K562 (cell line): ENCODE data around the gene TLR2. TPM values are rescaled to one million over a fixed set of nuclear protein-coding genes. Genes with fewer than 3 reads are reported as not detected.

ENCODE experiments used
- ATAC-seq: fragments of 200-7000 bp; cut with Tn5 transposase; 3 replicates; pipeline ENCODE4 v1.9.1; 2020; ENCODE audit warnings: moderate library complexity
- BruUV-seq: library from RNA; stranded (reverse); fragments of 400-500 nt; replicated peaks from 2 replicates; lab custom pipeline; 2021; lab: Mats Ljungman, UMichigan
- CTCF ChIA-PET: fragments of 300-600 bp; formaldehyde crosslinking; extraction: SDS; loops from one replicate; lab custom pipeline; 2021; ENCODE audit warnings: low intra/inter-chr PET ratio; lab: Yijun Ruan, JAX
- POLR2A ChIA-PET: fragments of 300-600, 350-650 bp; sonication (Branson Sonifier 250); formaldehyde crosslinking; extraction: SDS; loops from one replicate; lab custom pipeline; 2021; ENCODE audit warnings: antibody characterized with exemption, inconsistent platforms; lab: Yijun Ruan, JAX
- DNase-seq, 4 experiments: peaks; one replicate each; pipeline versions ENCODE4 v3.0.0 to v3.0.0-alpha.2; 2011 to 2018; ENCODE audit warnings: low spot score in 3 of 4, mixed read lengths in 3 of 4; ENCODE audit errors: extremely low read depth in 1 of 4
- FAIRE-seq: peaks from 2 replicates; lab custom pipeline; 2011; peaks lifted over from hg19 to GRCh38; lab: Jason Lieb, UNC
- H2AFZ ChIP-seq: 2 replicates; pipeline ENCODE4 v1.6.0; 2011; ENCODE audit warnings: low read depth, low read length, control low read depth, inconsistent platforms
- H3K27ac ChIP-seq: fragments of 200-600 bp; 3 replicates; pipeline ENCODE4 v1.8.0; 2011; ENCODE audit warnings: low read depth, mild to moderate bottlenecking, control low read depth, inconsistent platforms, low read length, moderate library complexity, mixed read lengths; ENCODE audit errors: extremely low read depth
- H3K27me3 ChIP-seq, 2 experiments: fragments of 300-600 bp in 1 of 2; 2 replicates in 1 of 2; 3 replicates in 1 of 2; pipeline versions ENCODE4 v1.6.0 to v1.8.0; 2011; ENCODE audit warnings: inconsistent platforms in 2 of 2, low read length in 2 of 2, mild to moderate bottlenecking in 1 of 2, mixed read lengths in 1 of 2, moderate library complexity in 1 of 2; ENCODE audit not compliant: control insufficient read depth in 2 of 2, insufficient read depth in 2 of 2
- H3K36me3 ChIP-seq: fragments of 300-600 bp; 3 replicates; pipeline ENCODE4 v1.8.0; 2011; ENCODE audit warnings: mild to moderate bottlenecking, low read length, inconsistent platforms; ENCODE audit not compliant: control insufficient read depth, insufficient read depth
- H3K4me1 ChIP-seq, 2 experiments: fragments of 200-600 bp in 1 of 2; replicated peaks in 1 of 2; 2 replicates in 1 of 2; 3 replicates in 1 of 2; pipeline versions ENCODE4 v1.5.1 to v1.8.0; 2011; ENCODE audit warnings: inconsistent platforms in 2 of 2, low read length in 2 of 2, mild to moderate bottlenecking in 1 of 2, mixed read lengths in 1 of 2, moderate library complexity in 1 of 2; ENCODE audit not compliant: control insufficient read depth in 2 of 2, insufficient read depth in 2 of 2
- H3K4me2 ChIP-seq: 2 replicates; pipeline ENCODE4 v1.6.1; 2011; ENCODE audit warnings: low read length, control low read depth, inconsistent platforms, mixed read lengths; ENCODE audit not compliant: insufficient read depth
- H3K4me3 ChIP-seq: fragments of 200-600 bp; sonication (generic), shearing (Covaris generic); 2 replicates; pipeline ENCODE4 v1.5.1; 2016; ENCODE audit warnings: control low read depth, inconsistent platforms
- H3K79me2 ChIP-seq: fragments of 200-600 bp; 3 replicates; pipeline ENCODE4 v1.8.0; 2011; ENCODE audit warnings: low read length, inconsistent platforms; ENCODE audit not compliant: control insufficient read depth, insufficient read depth
- H3K9ac ChIP-seq, 2 experiments: 2 replicates each; pipeline versions ENCODE4 v1.6.0 to v1.6.1; 2011; ENCODE audit warnings: low read depth in 2 of 2, low read length in 2 of 2, control low read depth in 1 of 2, inconsistent platforms in 1 of 2, mild to moderate bottlenecking in 1 of 2, mixed read lengths in 1 of 2; ENCODE audit not compliant: insufficient read depth in 1 of 2
- H3K9me1 ChIP-seq: one replicate; pipeline ENCODE4 v1.6.0; 2011; ENCODE audit warnings: inconsistent platforms, mild to moderate bottlenecking, low read length, moderate library complexity; ENCODE audit not compliant: control insufficient read depth, insufficient read depth
- H3K9me3 ChIP-seq: replicated peaks from 2 replicates; pipeline ENCODE4 v1.5.1; 2011; ENCODE audit warnings: low read depth, low read length, inconsistent platforms; ENCODE audit not compliant: control insufficient read depth, insufficient read depth
- H4K20me1 ChIP-seq: replicated peaks from 2 replicates; pipeline ENCODE4 v1.6.1; 2011; ENCODE audit warnings: low read length, inconsistent platforms, mixed read lengths; ENCODE audit not compliant: control insufficient read depth, insufficient read depth
- CBFA2T2 ChIP-seq: fragments of 450-650 bp; conservative IDR thresholded peaks from 2 replicates; pipeline ENCODE4 v1.6.1; 2017; ENCODE audit warnings: mild to moderate bottlenecking
- CBX2 ChIP-seq: fragments of 200-600 bp; sonication (generic); IDR thresholded peaks from one replicate; pipeline ENCODE4 v1.6.1; 2012; ENCODE audit warnings: mild to moderate bottlenecking, low read length, inconsistent platforms; ENCODE audit not compliant: insufficient read depth, poor library complexity, severe bottlenecking
- TARDBP ChIP-seq: fragments of 450-650 bp; IDR thresholded peaks from 2 replicates; pipeline ENCODE4 v1.6.1; 2016
- ZNF431 ChIP-seq: sonication (generic); formaldehyde crosslinking; IDR thresholded peaks from 2 replicates; pipeline ENCODE4 v1.8.0; 2022; ENCODE audit warnings: mild to moderate bottlenecking, missing genetic modification reagents
- WGBS: fragments of 100-300 bp; shearing (Covaris generic); methylation state at CpG from one replicate; pipeline ENCODE4 v1.1.6; 2016; ENCODE audit warnings: low coverage, mixed read lengths; ENCODE audit not compliant: insufficient coverage; ENCODE audit errors: missing lambda C conversion rate; 5-methylcytosine and 5-hydroxymethylcytosine counted together
- in situ Hi-C: fragments of 300-500 bp; cut with MboI; formaldehyde crosslinking; loops from 4 replicates; pipeline ENCODE4 v1.15.0; 2018; ENCODE audit warnings: inconsistent platforms, mixed read lengths
- intact Hi-C: fragments of 100-400 bp; cut with micrococcal nuclease; formaldehyde crosslinking; loops from 2 replicates; pipeline ENCODE4 v1.14.2; 2022
- polyA plus RNA-seq, 8 experiments: library from polyadenylated mRNA; depleted of rRNA in 4 of 8; stranded (reverse) in 5 of 8; unstranded in 3 of 8; fragments of >200 nt; fragmentation: Nextera tagmentation in 2 of 8; fragmentation: Illumina TruSeq in 1 of 8; extraction: Ambion mirVana in 2 of 8; extraction: Trizol in 1 of 8; gene quantifications; 2 replicates each; pipeline versions ENCODE4 v1.2.1 to v1.2.3, GENCODE V29; 2011 to 2014; ENCODE audit warnings: inconsistent platforms in 1 of 8, missing spikeins in 1 of 8
- total RNA-seq, 7 experiments: library from RNA; depleted of rRNA in 6 of 7; stranded (reverse); fragments of >200 nt in 6 of 7; fragmentation: Illumina TruSeq in 2 of 7; extraction: Trizol in 2 of 7; gene quantifications; 2 replicates each; pipeline versions ENCODE4 v1.2.1 to v1.2.3, GENCODE V29; 2011 to 2021; ENCODE audit warnings: low replicate concordance in 1 of 7
- TF ChIP-seq, protein P1 (sequence below): sonication (generic); formaldehyde crosslinking; IDR thresholded peaks from 2 replicates; pipeline ENCODE4 v1.8.1; 2023; ENCODE audit warnings: mild to moderate bottlenecking, missing genetic modification reagents
- TF ChIP-seq, protein P2 (sequence below): sonication (generic); formaldehyde crosslinking; IDR thresholded peaks from 2 replicates; pipeline ENCODE4 v1.8.0; 2022; ENCODE audit warnings: missing genetic modification reagents, mild to moderate bottlenecking, borderline replicate concordance

Gene TLR2
- total and polyA plus RNA-seq, 9 of the 15 experiments (the other 6 are each of a cell fraction or from before 2014, with no cell fraction given) = 0.09 to 0.11 TPM; not detected in 7

DNA sequence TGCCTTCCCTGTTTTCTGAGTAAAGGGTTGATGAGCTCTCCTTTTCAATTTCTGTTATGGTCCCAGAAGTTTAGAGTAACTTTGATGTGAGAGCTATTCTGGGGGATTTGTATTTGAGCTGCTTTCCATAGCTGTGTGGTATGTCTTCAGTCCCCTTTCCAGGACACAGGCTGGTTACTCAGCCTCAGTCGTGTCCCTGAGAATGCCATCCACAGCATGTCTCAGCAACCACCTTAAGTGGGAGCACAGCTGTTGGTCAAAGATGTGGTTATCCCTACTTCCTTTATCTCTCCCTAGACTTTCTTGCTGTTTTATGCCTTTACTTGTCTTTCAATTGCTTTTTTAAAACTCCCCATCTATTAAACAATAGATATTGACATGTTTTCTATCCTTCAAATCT lies 38.0 kb downstream of the TLR2 start:
- TF ChIP-seq TARDBP (no peak), CBFA2T2 (no peak), CBX2 (no peak), ZNF431 (no peak)
- TF ChIP-seq, protein P1, sequence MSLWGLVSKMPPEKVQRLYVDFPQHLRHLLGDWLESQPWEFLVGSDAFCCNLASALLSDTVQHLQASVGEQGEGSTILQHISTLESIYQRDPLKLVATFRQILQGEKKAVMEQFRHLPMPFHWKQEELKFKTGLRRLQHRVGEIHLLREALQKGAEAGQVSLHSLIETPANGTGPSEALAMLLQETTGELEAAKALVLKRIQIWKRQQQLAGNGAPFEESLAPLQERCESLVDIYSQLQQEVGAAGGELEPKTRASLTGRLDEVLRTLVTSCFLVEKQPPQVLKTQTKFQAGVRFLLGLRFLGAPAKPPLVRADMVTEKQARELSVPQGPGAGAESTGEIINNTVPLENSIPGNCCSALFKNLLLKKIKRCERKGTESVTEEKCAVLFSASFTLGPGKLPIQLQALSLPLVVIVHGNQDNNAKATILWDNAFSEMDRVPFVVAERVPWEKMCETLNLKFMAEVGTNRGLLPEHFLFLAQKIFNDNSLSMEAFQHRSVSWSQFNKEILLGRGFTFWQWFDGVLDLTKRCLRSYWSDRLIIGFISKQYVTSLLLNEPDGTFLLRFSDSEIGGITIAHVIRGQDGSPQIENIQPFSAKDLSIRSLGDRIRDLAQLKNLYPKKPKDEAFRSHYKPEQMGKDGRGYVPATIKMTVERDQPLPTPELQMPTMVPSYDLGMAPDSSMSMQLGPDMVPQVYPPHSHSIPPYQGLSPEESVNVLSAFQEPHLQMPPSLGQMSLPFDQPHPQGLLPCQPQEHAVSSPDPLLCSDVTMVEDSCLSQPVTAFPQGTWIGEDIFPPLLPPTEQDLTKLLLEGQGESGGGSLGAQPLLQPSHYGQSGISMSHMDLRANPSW (CRISPR knock-in tag) = no peak
- TF ChIP-seq, protein P2, sequence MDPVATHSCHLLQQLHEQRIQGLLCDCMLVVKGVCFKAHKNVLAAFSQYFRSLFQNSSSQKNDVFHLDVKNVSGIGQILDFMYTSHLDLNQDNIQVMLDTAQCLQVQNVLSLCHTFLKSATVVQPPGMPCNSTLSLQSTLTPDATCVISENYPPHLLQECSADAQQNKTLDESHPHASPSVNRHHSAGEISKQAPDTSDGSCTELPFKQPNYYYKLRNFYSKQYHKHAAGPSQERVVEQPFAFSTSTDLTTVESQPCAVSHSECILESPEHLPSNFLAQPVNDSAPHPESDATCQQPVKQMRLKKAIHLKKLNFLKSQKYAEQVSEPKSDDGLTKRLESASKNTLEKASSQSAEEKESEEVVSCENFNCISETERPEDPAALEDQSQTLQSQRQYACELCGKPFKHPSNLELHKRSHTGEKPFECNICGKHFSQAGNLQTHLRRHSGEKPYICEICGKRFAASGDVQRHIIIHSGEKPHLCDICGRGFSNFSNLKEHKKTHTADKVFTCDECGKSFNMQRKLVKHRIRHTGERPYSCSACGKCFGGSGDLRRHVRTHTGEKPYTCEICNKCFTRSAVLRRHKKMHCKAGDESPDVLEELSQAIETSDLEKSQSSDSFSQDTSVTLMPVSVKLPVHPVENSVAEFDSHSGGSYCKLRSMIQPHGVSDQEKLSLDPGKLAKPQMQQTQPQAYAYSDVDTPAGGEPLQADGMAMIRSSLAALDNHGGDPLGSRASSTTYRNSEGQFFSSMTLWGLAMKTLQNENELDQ (CRISPR knock-in tag) = no peak
- ChIA-PET CTCF (no interaction called here), POLR2A (no interaction called here)
- Histone ChIP-seq H3K27me3 (no peaks in the 10 kb centered on the region), H3K9me1 (no peaks in the 10 kb centered on the region), H3K4me3 (no peak overlapping the region), H3K4me1 (no peaks in the 10 kb centered on the region), H3K79me2 (no peaks in the 10 kb centered on the region), H3K4me2 (no peak overlapping the region), H3K9ac (no peak overlapping the region), H3K27ac (no peak overlapping the region), H2AFZ (no peak overlapping the region), H3K9me3 (no peaks in the 10 kb centered on the region), H4K20me1 (no peaks in the 10 kb centered on the region), H3K36me3 (no peaks in the 10 kb centered on the region)
- no TSS peak for BruUV-seq
- DNase-seq (no peak), ATAC-seq (no peak), FAIRE-seq (no peak)
- 0% methylated on average over 1 of the region's 1 CpG for WGBS
- in situ Hi-C loops = no loop called here
- intact Hi-C loops = no loop called here
